Mammary epithelial cell (primary cell): ENCODE data around the gene CSNK1A1.

Source experiments
- CTCF ChIP-seq, 2 donors: IDR thresholded peaks in 1 of 2; conservative IDR thresholded peaks in 1 of 2; 2 replicates each; pipeline ENCODE4 v1.5.1; 2011 to 2012; ENCODE audit warnings: inconsistent platforms in 2 of 2, low read length in 2 of 2, mild to moderate bottlenecking in 2 of 2, control low read depth in 1 of 2, low read depth in 1 of 2; ENCODE audit not compliant: insufficient read depth in 1 of 2; ENCODE audit errors: extremely low read depth in 1 of 2
- EZH2 ChIP-seq: IDR thresholded peaks from 2 replicates; pipeline ENCODE4 v1.6.1; 2012; ENCODE audit warnings: low read length, inconsistent platforms, borderline replicate concordance

DNA sequence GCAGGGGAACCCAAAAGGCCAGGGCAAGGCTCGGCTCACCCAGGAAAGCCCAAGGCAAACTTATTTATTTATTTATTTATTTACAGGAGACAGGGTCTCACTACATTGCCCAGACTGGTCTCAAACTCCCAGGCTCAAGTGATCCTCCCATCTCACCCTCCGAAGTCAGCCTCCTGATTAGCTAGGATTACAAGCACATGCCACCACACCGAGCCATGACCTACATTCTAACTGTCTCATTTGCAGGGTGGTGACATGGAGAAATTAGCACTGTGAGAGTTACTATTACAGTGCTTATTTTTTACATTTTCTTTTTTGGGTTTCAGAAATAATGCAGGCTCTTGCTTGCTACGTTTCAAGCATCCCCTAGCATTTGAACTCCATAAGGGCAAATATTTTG, 48.1 kb upstream of the CSNK1A1 start:
- no peak for TF ChIP-seq EZH2
- no peak for TF ChIP-seq CTCF (conservative IDR thresholded peaks at IDR 0.05 in 1 of 2, IDR thresholded peaks at IDR 0.05 in 1 of 2; ENCODE audit: extremely low read depth in 1 of 2, insufficient read depth in 1 of 2, low read depth in 1 of 2, low read length in 2 of 2)
